Measurements from ENCODE around the gene KRTAP22-1. TPM values are rescaled to one million over a fixed set of nuclear protein-coding genes. Genes with fewer than 3 reads are reported as not detected.

Gene KRTAP22-1
- total RNA-seq, 4 donors from 2014 or later = not detected

Small RNA genes within 50 kb of the gene (small RNA-seq; reads per million reads assigned to genes)
- gene KRTAP20-1 = 0 reads per million in 4 donors
- gene KRTAP20-3 = 0 reads per million in 4 donors
- 0 reads per million in 4 donors for gene KRTAP20-4
- gene KRTAP22-1 = 0 reads per million in 4 donors
- 0 reads per million in 4 donors for gene KRTAP22-2

Other genes with a start within 250 kb of the KRTAP22-1 start
- 1 to 10 TPM in 2 of 4 donors, not detected in 2; 1.7 to 2.7 TPM for gene KRTAP13-2, start 228.8 kb upstream of the KRTAP22-1 start, total RNA-seq
- not detected for gene KRTAP13-1, start 205.1 kb upstream of the KRTAP22-1 start, total RNA-seq
- gene KRTAP13-3, start 175.2 kb upstream of the KRTAP22-1 start, total RNA-seq = not detected
- not detected for gene KRTAP13-4, start 170.9 kb upstream of the KRTAP22-1 start, total RNA-seq
- gene KRTAP15-1, start 160.8 kb upstream of the KRTAP22-1 start, total RNA-seq = not detected
- not detected for gene KRTAP19-1, start 120.7 kb upstream of the KRTAP22-1 start, total RNA-seq
- not detected for gene KRTAP19-2, start 113.7 kb upstream of the KRTAP22-1 start, total RNA-seq
- not detected for gene KRTAP19-3, start 109.1 kb upstream of the KRTAP22-1 start, total RNA-seq
- not detected for gene KRTAP19-4, start 103.9 kb upstream of the KRTAP22-1 start, total RNA-seq
- not detected for gene KRTAP19-5, start 98.9 kb upstream of the KRTAP22-1 start, total RNA-seq
- not detected for gene KRTAP19-6, start 59.2 kb upstream of the KRTAP22-1 start, total RNA-seq
- not detected for gene KRTAP19-7, start 39.8 kb upstream of the KRTAP22-1 start, total RNA-seq
- not detected for gene KRTAP22-2, start 10.7 kb upstream of the KRTAP22-1 start, total RNA-seq
- not detected for gene KRTAP6-3, start 8.6 kb upstream of the KRTAP22-1 start, total RNA-seq
- not detected for gene KRTAP6-2, start 2.2 kb upstream of the KRTAP22-1 start, total RNA-seq
- not detected for gene KRTAP6-1, start 12.8 kb downstream of the KRTAP22-1 start, total RNA-seq
- not detected for gene KRTAP20-1, start 15.3 kb downstream of the KRTAP22-1 start, total RNA-seq
- gene KRTAP20-4, start 19.5 kb downstream of the KRTAP22-1 start, total RNA-seq = not detected
- not detected for gene KRTAP20-2, start 34.1 kb downstream of the KRTAP22-1 start, total RNA-seq
- not detected for gene KRTAP20-3, start 41.8 kb downstream of the KRTAP22-1 start, total RNA-seq
- not detected for gene KRTAP21-3, start 117.7 kb downstream of the KRTAP22-1 start, total RNA-seq
- not detected for gene KRTAP21-2, start 146.2 kb downstream of the KRTAP22-1 start, total RNA-seq
- not detected for gene KRTAP21-1, start 154.3 kb downstream of the KRTAP22-1 start, total RNA-seq
- gene KRTAP8-1, start 212.2 kb downstream of the KRTAP22-1 start, total RNA-seq = not detected
- gene KRTAP7-1, start 228.7 kb downstream of the KRTAP22-1 start, total RNA-seq = not detected

All from transverse colon (tissue), 4 donors.